Activated CD4-positive, alpha-beta T cell treated with anti-CD3 and anti-CD28 coated beads for 4 hours (primary cell): ENCODE results near the gene ABCA1.
"Not testable (repeated sequence)": the region's sequence is repeated elsewhere in the genome, so short reads cannot be mapped to it uniquely, and the experiment has no call there.

Source experiments
- DNase-seq, 2 donors: peaks; one replicate each; pipeline ENCODE4 v3.0.0-alpha.2; 2020

The ABCA1 gene

DNA sequence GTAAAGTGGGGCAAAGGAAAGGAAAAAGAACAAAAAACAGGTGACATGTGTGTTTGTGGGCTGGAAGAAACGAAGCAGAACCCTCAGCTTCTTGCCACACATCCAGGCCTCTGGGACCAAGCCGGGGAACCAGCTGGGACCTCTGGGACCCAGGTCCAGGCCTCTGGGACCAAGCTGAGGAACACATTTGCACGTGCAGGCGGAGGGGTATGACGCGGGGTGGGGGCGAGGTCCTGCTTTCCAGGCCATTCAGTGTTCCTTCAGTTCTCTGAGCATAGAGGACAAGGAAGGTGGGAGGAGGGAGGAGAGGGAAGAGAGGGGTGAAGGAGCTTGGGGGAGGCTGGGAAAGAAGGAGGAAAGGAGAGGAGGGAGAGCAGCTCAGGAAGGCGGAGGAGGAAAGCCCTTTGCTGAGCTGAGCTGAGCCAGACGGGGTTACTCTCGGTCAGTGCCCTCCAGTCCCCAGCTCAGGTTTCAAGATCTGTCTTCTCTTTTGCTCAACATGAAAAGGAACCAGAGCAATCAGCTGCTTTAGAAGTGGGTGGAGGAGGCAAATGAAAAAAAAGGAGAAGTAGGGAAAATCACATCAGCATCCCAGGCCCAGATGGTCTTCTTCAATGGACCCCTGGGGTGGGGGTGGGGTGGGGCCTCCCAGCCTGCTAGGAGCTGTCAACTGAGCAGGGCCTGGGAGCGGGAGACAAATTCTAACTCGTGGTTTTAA is 59.1 kb downstream of the ABCA1 start:
- DNase-seq, result no peak

DNA sequence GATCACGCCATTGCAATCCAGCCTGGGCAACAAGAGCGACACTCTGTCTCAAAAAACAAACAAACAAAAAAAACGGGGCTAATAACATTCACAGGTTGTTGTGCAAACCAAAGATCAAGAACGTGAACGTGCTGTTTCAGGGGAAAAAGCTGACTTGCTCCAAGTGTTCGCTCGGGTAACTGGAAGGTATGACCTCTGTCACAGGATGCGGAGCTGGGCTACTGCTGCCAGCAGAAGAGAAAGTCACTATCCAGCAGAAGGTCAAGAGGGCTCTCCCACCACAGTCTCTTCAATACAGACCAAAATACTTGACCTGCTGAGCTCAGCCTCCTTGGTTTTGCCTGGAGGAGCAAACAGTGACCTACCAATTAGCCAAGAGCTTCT is 59.7 kb downstream of the ABCA1 start:
- no peak for DNase-seq

DNA sequence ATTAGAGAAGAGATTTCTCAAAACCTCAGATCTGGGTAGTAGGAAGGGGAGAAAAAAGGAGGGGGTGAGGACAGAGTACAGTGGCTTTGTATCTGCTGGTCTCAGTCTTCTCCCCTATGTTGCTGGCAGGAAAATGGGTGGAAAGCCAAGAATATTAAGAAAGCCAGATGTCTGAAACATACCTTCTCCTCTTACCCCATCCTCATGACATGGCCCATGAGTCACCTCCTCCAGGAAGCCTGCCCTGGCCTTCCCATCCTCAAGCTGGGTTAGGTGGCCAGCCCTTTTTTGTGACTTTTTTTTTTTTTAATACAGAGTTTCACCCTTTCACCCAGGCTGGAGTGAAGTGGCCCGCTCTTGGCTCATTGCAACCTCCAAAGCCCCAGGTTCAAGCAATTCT is 61.8 kb downstream of the ABCA1 start:
- DNase-seq, result no peak

DNA sequence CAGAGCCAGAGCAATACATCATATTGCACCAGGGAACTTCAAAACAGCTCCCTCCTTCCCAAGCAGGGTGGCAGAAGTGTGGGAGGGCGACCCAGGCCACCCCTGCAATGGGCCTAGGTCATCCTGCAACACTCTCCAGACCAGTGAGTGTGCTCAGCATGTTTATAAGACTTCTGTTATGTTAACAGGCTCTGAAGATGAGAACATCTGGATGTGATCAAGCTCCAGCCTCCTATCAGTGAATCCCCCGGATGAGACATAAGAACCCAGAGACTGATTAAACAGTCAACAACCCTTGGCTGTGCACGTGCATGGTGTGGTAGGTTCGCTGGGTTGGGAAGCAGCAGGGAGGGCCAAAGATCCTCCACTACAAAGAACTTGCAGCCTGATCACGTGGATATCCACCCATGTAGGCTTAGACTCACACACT is 63.3 kb downstream of the ABCA1 start:
- no peak for DNase-seq

DNA sequence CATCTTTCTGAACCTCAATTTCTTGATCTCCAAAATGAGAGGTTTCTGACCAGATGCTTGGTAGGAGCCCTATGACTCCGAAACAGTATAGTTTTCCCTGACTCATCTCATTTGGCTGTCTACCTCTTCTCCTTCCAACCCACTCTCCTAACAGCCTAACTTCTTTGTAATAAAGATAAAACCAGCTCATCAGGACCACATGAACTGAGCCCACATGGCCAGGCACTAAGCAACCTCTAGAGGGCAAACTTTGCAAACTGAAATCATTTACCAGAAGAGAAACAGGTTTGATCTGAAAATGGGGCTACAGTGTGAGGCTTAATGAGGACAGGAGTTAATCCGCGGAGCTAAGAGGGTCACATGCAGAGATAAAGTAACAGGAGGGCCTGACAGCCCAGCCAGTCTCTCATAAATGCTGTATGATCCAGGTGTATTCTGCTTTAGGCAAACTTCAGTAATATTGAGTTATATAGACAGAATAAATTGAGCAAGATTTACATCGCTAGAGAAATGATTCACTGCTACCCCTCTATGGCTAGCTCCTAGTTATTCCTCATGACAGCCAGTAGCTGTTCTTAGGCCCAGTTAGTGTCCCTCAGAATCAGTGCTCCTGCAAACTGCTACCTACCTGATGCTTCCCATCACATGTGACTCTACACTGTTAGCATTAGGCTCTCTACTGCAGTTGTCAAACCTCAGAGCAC is 64.6 kb downstream of the ABCA1 start:
- DNase-seq, result peak; percentile 18 to 31

DNA sequence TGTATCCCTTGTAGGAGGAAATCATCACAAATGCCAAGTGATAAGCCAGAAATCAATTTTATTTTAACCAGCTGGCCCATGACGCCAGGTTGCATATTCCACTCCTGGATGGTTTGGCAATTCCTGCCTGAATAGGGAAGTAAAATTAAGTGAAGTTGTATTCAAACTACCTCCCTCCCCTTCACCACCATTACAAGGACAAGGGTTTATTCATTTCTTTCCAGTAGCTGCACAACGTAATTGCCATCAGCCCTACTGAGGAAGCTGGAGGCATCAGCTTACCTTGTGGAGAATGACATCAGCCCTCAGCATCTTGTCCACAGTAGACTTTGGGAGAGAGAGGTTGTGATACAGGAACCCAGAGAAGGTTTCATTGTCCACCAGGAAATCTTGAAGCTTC is 66.6 kb downstream of the ABCA1 start:
- no peak for DNase-seq

DNA sequence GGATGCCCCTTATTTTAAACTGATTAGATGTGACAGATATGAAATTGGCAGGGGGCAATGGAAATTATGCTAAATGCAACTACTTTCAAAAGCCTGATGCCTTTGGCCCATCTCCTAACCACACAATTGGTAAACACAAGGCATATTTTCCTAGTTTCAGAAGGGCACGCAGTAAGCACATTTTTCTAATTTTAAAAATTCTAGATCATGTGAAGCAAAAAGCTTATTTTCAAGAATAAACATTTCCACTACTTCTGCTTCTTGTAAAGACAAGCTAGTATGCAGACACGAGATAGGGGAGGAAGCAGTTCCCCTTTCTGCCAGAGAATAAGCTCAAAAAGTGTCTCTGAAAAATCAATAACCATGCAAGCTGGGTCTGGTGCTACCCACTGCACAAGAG is 67.7 kb downstream of the ABCA1 start:
- no peak for DNase-seq

DNA sequence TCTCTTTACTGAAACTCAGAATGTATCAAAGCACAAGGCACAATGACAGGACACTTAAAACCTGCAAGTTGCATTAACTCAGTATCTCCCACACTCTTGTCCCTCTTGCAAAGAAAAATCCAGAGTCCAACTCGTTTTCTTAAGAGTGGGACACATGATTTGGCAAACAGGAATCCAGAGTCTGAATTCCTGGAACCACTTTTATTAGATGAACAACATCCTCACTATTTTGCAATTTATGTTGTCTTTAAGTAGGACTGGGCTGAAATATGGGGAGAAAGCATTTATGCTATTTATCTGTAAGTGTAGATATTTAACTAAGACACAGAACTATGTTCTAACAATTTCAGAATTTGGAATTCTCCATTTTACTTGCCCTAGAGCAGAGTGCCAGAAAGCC is 69.1 kb downstream of the ABCA1 start:
- DNase-seq, result no peak

DNA sequence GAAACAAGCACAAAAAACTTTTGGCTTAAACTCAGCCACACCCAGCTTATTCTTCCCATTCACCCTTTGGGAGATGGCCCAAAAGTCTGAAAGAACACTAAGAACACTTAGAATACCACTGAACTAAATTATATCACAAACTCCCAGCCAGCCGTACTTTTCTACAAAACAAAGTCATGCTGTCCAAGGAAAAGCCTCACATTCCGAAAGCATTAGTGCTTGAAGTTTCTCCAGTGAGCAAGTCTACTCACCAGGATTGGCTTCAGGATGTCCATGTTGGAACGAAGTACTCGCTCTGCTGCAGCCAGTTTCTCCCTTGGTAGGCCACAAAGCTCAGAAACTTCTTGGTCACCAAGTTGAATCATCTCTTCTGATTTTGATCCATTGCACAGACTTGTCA is 69.7 kb downstream of the ABCA1 start:
- DNase-seq, result no peak

DNA sequence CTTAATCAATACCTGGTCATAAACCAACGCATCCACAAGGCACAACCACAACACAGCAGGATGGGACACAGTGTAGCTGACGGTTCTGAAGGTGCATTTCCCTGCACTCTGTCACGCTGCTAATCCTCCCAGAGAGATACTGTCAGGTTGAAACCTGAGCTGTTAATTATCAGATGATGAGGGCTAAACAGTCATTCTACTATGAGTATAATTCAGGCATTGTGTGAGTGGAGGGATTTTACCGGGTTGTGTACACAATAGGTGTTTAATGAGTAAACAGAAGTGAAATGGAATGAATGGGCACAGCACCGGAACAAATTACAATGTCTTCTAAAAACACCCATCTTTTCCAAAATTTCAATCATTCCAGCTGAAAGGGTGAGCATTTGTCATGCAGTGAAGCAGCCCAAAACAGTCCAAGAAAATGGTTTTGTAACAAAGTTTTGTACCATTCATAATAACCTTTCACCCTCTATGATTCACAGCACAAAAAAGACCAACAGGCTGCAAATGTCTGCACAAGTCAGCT is 71.5 kb downstream of the ABCA1 start:
- DNase-seq, result no peak

DNA sequence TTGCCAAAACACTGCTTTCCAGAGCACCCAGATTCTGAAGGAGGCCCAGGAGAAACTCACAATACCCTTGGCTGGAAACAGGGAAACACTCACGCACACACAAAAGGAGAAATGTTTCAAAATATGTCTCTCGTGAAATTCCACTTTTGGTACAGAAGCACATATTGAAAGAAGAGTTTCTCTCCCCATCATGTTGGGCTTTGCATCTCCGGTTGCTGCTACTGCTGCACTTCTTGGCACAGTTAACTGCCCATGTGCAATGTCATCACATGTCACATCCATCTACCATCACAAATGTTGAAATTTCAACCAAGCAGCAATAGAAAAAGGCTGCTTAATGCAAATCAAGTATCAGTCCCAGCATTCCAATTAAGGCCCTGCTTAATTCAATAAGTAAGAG is 72.1 kb downstream of the ABCA1 start:
- no peak for DNase-seq

DNA sequence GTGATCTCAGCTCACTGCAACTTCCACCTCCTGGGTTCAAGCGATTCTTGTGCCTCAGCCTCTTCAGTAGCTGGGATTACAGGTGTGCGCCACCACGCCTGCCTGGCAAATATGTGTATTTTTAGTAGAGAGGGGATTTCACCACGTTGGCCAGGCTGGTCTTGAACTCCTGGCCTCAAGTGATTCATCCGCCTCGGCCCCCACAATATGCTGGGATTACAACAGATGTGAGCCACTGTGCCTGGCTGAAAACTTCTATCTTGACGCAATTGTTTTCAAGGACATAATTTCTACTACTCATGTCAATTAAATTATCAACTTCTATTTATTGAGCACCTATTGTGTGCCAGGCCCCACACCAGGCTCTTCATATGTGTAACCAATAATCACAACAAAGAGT is 72.7 kb downstream of the ABCA1 start:
- DNase-seq, result not testable (repeated sequence)

DNA sequence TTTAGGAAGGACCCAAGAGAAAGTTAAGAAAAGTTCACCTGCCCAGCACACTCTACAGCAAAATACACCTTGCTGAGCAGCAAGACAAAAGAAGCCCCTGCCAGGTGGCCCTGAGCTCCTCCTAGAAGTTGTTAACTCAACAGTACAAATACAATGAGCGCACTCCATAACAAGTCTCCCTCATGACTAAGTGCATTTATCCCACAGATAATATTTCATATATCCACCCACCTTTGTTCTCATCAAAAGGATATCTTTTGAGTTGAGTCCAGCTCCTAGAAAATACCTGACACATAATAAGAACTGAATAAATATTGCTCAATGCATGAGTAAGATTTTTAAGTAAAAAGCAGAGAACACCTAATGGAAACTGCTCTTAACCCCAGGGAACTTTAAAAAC is 73.3 kb downstream of the ABCA1 start:
- DNase-seq, result no peak

DNA sequence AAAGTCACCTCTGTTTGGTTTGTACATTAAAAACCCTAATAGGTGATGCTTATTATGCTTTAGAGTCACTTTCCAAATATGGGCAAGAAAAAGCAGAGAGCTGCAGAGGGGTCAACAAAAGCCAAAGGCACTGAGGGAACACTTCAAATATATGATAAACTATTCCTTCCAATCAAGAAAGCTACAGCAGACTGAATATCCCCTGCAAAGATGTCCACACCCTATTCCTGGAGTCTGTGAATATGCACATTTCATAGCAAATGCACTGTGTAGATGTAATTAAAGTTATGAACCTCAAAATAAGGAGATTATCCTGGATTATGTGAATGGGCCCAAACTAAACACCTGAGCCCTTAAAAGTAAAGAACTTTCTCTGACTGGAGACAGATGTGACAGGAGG is 74.3 kb downstream of the ABCA1 start:
- DNase-seq, result no peak

DNA sequence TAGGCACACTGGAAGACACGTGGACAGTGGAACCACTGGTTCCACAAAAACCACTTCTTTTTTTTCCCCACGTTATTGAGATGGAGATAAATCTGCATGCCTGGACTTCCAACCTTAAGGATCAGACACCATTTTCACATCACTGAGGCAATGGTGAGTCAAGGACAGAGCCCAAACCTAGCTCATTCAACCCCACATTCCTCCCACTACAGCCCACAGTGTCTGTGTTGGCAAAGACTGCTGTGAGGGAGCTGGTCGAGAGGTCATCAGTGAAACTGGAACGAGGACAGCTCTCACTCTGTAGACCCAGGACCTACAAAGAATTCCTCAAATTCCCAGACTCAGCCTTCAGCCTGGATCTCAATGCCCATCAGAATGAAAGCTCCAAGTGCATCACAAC is 74.8 kb downstream of the ABCA1 start:
- no peak for DNase-seq

DNA sequence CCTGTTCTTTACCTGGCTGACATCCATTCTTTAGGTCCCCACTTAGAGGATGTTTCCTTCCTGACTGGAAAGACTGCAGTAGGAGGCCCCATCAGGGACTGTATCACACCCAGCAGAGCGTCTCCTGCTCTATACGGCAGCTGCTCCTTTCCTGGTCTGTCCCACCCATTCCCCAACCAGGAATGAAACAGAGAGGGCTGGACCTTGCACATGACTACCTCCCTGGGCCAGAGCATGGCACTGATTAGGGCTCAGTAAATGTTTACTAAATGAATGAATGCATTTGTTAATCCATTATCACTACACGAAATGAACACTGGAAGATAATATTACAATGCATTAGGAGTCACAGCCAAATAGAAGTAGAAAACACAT is 76.4 kb downstream of the ABCA1 start:
- DNase-seq, result no peak

DNA sequence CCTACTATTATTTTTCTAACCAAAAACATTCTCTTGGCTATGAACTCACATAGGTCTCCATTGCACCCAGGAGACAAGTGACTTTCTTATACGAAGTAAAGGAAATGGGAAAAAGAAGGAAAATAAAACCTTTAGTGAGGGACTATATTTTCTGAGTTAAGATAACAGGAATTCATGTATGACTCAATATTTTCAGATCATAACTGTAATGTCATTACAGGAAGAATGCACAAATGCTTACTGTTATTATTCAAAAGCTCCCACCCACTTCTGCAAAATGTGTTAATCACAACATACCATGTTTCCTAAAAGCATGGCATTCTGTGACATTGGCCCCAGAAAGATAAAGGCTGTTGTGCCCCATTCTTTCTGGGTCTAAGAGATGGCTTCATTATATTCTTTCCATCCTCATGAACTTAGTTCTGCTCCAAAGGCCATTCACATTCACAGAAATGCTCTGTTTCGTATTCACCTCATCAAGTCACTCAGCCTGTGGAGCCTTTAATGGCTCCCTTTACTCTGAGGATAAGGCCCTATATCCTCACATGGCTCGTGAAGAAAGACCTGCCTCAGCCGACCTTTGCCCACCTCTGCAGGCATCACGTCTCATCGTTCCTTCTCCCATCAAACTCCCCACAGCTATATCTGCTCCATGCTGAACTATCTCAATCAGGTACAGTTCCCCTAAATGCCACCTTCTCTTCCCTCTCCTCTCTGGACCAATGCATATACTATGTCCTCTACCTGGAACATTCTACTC is 77.0 kb downstream of the ABCA1 start:
- DNase-seq, result no peak

DNA sequence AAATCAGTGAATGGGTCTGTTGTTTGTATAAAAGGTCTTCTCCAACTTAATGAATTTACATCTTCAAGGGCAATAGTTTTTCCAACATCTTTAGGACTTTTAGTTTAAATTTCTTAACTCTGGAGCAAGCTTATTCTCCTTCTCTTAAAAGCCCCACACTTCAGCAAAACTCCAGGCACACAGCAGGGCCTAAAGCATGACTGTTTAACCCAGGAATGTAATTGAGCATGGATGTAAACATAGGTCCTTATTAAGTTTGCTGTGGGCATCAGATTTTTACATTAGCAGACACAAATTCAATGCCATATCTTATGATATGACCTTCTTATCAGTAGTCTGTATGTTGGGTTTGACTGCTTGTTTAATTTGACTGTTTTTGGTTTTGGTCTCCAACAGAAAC is 78.9 kb downstream of the ABCA1 start:
- DNase-seq, result no peak

DNA sequence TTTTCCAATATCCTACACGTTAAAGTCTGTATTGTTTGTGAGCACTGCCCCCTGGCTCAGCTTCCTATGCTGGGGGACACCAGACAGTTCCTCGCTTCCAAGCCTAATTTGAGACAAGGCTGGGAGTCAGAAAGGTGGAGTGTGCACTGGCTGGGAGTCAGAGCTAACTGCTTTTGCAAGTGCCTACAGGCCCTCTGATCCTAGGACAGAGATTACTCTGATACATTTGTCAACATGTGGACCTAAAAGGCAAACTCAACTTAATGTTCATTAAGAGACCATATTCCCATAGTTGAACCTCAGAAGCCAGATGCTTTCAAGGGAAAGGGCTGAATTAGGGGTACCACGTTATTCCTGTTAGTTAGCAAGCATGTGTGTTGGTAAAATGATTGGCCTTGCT is 83.2 kb downstream of the ABCA1 start:
- no peak for DNase-seq

DNA sequence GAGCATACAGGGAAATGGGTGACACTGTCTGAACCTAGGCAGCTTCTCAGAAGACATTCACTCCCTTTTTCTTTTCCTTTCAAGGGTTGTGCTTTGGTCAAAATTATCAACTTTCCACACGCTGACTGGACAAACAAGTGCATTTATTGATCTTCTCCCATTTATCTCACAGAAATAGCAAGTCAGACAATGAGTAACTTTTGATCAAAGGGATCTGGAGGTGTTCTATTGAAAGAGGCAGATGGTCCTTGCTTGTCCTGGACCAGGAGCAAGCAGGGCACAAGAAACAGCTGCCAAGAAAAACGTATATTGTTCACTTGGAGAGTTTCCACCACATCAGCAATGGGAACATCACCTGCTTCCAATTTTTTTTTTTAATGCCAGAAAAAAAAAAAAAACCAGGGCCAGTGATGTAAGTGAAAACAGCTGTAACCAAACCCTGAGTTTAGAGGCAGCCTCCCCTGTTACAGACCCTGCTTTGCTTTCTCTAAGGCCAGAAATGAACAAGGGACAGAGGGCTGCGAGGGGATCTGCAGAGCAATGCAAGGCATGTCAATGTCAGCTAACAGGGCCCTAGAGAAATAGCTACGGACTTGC is 84.2 kb downstream of the ABCA1 start:
- no peak for DNase-seq

DNA sequence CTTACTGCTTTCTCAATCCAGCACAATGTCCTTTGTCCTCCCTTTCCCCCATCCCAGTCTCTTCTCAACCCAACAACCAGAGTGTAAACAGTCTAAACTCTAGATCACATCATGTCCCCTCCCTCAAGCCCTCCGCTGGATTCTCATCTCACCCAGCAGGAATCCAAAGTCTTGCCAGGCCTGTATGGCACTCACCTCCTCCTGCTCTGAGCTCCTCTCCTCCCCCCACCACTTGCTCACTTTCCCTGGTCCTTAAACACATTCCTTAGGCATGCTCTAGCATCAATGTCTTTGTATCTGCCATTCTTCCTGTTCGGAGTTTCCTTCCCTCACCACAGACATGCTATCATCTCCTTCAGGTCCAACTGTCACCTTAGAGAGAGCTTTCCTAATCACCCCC is 85.3 kb downstream of the ABCA1 start:
- DNase-seq, result no peak

DNA sequence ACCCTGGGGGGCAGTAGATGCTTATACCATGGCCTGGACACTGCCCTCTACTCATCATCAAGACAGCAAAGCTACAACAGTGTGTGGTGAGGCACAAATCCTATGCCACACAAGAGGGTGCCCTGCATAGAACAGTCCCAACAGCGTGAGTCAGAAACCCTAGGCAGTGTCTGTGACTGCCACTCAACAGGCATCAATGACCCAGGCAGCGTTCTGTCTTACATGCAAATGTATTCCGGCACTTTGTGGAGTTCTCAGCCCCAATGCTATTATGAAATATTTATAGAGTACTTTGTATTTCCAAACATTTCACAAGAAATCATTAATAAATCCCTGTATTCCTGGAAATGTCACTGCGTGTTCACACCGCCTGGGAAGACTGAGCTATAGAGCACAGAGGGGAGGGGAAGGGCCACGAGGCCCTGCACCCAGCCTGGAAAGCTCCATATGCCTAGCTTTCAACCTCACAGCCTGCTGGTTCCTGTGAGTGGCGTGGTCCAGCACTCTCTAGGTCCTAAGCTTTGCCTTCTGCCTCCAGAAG is 86.3 kb downstream of the ABCA1 start:
- no peak for DNase-seq

DNA sequence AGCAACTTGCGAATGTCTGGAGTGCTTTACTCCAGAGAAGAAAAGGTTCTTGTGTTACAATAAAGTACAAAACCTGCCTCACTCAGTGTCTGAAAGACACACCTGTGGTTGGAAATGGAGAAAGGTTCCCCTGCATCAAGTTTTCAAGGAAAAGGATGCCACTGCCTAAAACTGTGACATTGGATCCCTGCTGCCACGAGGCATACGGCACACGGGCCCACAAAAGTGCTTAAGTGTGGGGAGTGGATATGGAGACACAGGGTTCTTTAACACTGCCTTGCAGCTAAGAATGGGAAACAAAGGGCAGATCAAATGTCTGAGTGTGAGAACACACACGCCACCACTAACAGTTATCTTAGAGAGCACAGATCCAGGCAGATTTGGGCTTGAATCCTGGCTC is 89.0 kb downstream of the ABCA1 start:
- no peak for DNase-seq
